ENCODE data around the gene SMIM43. TPM values are rescaled to one million over a fixed set of nuclear protein-coding genes. Genes with fewer than 3 reads are reported as not detected.

SMIM43 gene
- total and polyA plus RNA-seq, 4 donors: not detected

- H3K27ac ChIP-seq (ENCODE audit: low read depth in 1 of 2, low read length in 2 of 2): no peak overlapping the region
- 88% methylated on average over 1 of the region's 1 CpG for WGBS
- no peak overlapping the region for H3K4me3 ChIP-seq (ENCODE audit: low read depth in 1 of 3, low read length in 3 of 3)
- H3K36me3 ChIP-seq (ENCODE audit: control insufficient read depth in 4 of 4, insufficient read depth in 3 of 4, low read depth in 1 of 4, low read length in 3 of 4): no peaks in the 10 kb centered on the region
- H3K27me3 ChIP-seq (ENCODE audit: control insufficient read depth in 4 of 4, insufficient read depth in 4 of 4, low read length in 3 of 4): no peaks in the 10 kb centered on the region
- no peak for TF ChIP-seq RXRA (IDR thresholded peaks at IDR 0.05)
- no peak for TF ChIP-seq YY1 (IDR thresholded peaks at IDR 0.05)
- no peak for TF ChIP-seq EGR1 (IDR thresholded peaks at IDR 0.05; ENCODE audit: low read depth in 2 of 2)
- TF ChIP-seq HNF4G (IDR thresholded peaks at IDR 0.05): no peak
- TF ChIP-seq SP1 (IDR thresholded peaks at IDR 0.05): no peak
- TF ChIP-seq HNF4A (conservative IDR thresholded peaks at IDR 0.05): no peak
- no peak for TF ChIP-seq FOXA1 (IDR thresholded peaks at IDR 0.05)
- TF ChIP-seq JUND (IDR thresholded peaks at IDR 0.05): no peak
- no peak for TF ChIP-seq NR2F2 (IDR thresholded peaks at IDR 0.05)
- TF ChIP-seq GABPA (IDR thresholded peaks at IDR 0.05 in 1 of 2, conservative IDR thresholded peaks at IDR 0.05 in 1 of 2): no peak
- TF ChIP-seq, protein P1, sequence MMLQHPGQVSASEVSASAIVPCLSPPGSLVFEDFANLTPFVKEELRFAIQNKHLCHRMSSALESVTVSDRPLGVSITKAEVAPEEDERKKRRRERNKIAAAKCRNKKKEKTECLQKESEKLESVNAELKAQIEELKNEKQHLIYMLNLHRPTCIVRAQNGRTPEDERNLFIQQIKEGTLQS (IDR thresholded peaks at IDR 0.05): no peak
- TF ChIP-seq, protein P2, sequence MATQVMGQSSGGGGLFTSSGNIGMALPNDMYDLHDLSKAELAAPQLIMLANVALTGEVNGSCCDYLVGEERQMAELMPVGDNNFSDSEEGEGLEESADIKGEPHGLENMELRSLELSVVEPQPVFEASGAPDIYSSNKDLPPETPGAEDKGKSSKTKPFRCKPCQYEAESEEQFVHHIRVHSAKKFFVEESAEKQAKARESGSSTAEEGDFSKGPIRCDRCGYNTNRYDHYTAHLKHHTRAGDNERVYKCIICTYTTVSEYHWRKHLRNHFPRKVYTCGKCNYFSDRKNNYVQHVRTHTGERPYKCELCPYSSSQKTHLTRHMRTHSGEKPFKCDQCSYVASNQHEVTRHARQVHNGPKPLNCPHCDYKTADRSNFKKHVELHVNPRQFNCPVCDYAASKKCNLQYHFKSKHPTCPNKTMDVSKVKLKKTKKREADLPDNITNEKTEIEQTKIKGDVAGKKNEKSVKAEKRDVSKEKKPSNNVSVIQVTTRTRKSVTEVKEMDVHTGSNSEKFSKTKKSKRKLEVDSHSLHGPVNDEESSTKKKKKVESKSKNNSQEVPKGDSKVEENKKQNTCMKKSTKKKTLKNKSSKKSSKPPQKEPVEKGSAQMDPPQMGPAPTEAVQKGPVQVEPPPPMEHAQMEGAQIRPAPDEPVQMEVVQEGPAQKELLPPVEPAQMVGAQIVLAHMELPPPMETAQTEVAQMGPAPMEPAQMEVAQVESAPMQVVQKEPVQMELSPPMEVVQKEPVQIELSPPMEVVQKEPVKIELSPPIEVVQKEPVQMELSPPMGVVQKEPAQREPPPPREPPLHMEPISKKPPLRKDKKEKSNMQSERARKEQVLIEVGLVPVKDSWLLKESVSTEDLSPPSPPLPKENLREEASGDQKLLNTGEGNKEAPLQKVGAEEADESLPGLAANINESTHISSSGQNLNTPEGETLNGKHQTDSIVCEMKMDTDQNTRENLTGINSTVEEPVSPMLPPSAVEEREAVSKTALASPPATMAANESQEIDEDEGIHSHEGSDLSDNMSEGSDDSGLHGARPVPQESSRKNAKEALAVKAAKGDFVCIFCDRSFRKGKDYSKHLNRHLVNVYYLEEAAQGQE (IDR thresholded peaks at IDR 0.05): no peak
- TF ChIP-seq, protein P3, sequence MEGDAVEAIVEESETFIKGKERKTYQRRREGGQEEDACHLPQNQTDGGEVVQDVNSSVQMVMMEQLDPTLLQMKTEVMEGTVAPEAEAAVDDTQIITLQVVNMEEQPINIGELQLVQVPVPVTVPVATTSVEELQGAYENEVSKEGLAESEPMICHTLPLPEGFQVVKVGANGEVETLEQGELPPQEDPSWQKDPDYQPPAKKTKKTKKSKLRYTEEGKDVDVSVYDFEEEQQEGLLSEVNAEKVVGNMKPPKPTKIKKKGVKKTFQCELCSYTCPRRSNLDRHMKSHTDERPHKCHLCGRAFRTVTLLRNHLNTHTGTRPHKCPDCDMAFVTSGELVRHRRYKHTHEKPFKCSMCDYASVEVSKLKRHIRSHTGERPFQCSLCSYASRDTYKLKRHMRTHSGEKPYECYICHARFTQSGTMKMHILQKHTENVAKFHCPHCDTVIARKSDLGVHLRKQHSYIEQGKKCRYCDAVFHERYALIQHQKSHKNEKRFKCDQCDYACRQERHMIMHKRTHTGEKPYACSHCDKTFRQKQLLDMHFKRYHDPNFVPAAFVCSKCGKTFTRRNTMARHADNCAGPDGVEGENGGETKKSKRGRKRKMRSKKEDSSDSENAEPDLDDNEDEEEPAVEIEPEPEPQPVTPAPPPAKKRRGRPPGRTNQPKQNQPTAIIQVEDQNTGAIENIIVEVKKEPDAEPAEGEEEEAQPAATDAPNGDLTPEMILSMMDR (IDR thresholded peaks at IDR 0.05; ENCODE audit: low read depth, low read length, missing input control): no peak
- no peak for TF ChIP-seq RAD21 (IDR thresholded peaks at IDR 0.05)
- TF ChIP-seq TAF1 (conservative IDR thresholded peaks at IDR 0.05): no peak
- no peak for TF ChIP-seq ZBTB33 (IDR thresholded peaks at IDR 0.05)
- no peak for TF ChIP-seq MAX (IDR thresholded peaks at IDR 0.05)
- H3K4me1 ChIP-seq (ENCODE audit: control insufficient read depth in 4 of 4, insufficient read depth in 4 of 4, low read length in 3 of 4): no peaks in the 10 kb centered on the region
- no peak for DNase-seq (ENCODE audit: low spot score)
- H3K9me3 ChIP-seq (ENCODE audit: control insufficient read depth in 4 of 4, low read length in 3 of 4): no peaks in the 10 kb centered on the region
- no peak overlapping the region for H3K9ac ChIP-seq (ENCODE audit: low read depth in 1 of 2, low read length in 2 of 2)
These were observed 40.3 kb downstream of the SMIM43 start for GRCh38 chr4:121724671-121725070.

DNA sequence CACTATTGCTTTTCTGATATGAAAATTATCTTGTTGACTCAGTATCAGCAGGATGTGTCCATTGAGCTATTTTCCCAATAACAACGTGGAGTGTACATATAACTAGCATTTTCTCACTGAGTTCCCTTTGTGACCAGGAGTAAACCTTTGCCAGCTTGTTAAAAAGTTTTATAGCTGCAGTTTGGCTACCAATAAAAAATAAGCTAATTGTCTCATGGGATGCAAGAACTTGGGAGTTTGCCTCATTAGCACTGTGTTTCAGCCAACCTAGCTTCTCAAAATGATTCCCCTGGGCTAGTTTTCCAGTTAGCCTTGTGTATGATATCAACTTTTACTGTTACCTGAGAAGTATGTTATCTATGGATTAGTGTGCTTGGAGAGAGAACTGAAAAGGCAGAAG is 43.3 kb downstream of the SMIM43 start:
- H3K27me3 ChIP-seq (ENCODE audit: control insufficient read depth in 4 of 4, insufficient read depth in 4 of 4, low read length in 3 of 4): no peaks in the 10 kb centered on the region
- no peak for DNase-seq (ENCODE audit: low spot score)
- H3K9ac ChIP-seq (ENCODE audit: low read depth in 1 of 2, low read length in 2 of 2): no peak overlapping the region
- H3K27ac ChIP-seq (ENCODE audit: low read depth in 1 of 2, low read length in 2 of 2): no peak overlapping the region
- H3K4me3 ChIP-seq (ENCODE audit: low read depth in 1 of 3, low read length in 3 of 3): no peak overlapping the region
- H3K9me3 ChIP-seq (ENCODE audit: control insufficient read depth in 4 of 4, low read length in 3 of 4): no peaks in the 10 kb centered on the region
- no peaks in the 10 kb centered on the region for H3K36me3 ChIP-seq (ENCODE audit: control insufficient read depth in 4 of 4, insufficient read depth in 3 of 4, low read depth in 1 of 4, low read length in 3 of 4)
- WGBS: 53% methylated on average over 1 of the region's 1 CpG
- TF ChIP-seq HNF4A (conservative IDR thresholded peaks at IDR 0.05) (no peak), YY1 (IDR thresholded peaks at IDR 0.05) (no peak), GABPA (IDR thresholded peaks at IDR 0.05 in 1 of 2, conservative IDR thresholded peaks at IDR 0.05 in 1 of 2) (no peak), HNF4G (IDR thresholded peaks at IDR 0.05) (no peak), FOXA1 (IDR thresholded peaks at IDR 0.05) (no peak), EGR1 (IDR thresholded peaks at IDR 0.05; ENCODE audit: low read depth in 2 of 2) (no peak)
- TF ChIP-seq, protein P3 (IDR thresholded peaks at IDR 0.05; ENCODE audit: low read depth, low read length, missing input control): no peak
- TF ChIP-seq, protein P2 (IDR thresholded peaks at IDR 0.05): no peak
- H3K4me1 ChIP-seq (ENCODE audit: control insufficient read depth in 4 of 4, insufficient read depth in 4 of 4, low read length in 3 of 4): peaks cover 0 to 7% (median 0%) of the 10 kb centered on the region in 4 donors

Measured in liver (tissue), 9 donors.